Islet of Langerhans (tissue), 1 donor: ENCODE measurements around the gene WDFY4.

Experiments used
- FAIRE-seq: peaks from one replicate; lab custom pipeline; 2011; peaks lifted over from hg19 to GRCh38; lab: Jason Lieb, UNC

Gene WDFY4

GRCh38 chr10:48907730-48908129 is 223.1 kb downstream of the WDFY4 start:
- no peak for FAIRE-seq

GRCh38 chr10:48910548-48910947 is 225.9 kb downstream of the WDFY4 start:
- no peak for FAIRE-seq

GRCh38 chr10:48913674-48914073 is 229.0 kb downstream of the WDFY4 start:
- FAIRE-seq = no peak

- no peak for FAIRE-seq
These were observed 239.1 kb downstream of the WDFY4 start for GRCh38 chr10:48923748-48924147.

- no peak for FAIRE-seq
These were observed 240.3 kb downstream of the WDFY4 start for GRCh38 chr10:48924988-48925387.

GRCh38 chr10:48926255-48926654 is 241.6 kb downstream of the WDFY4 start:
- FAIRE-seq = no peak

GRCh38 chr10:48926764-48927540 is 242.3 kb downstream of the WDFY4 start:
- no peak for FAIRE-seq

- no peak for FAIRE-seq
These were observed 244.8 kb downstream of the WDFY4 start for GRCh38 chr10:48929413-48929990.

GRCh38 chr10:48931188-48931587 is 246.5 kb downstream of the WDFY4 start:
- no peak for FAIRE-seq

GRCh38 chr10:48932831-48933664 is 248.4 kb downstream of the WDFY4 start:
- no peak for FAIRE-seq

GRCh38 chr10:48934672-48935501 is 250.2 kb downstream of the WDFY4 start:
- no peak for FAIRE-seq

GRCh38 chr10:48935577-48935976 is 250.9 kb downstream of the WDFY4 start:
- FAIRE-seq = no peak

GRCh38 chr10:48937796-48938195 is 253.1 kb downstream of the WDFY4 start:
- no peak for FAIRE-seq

- no peak for FAIRE-seq
These were observed 253.6 kb downstream of the WDFY4 start for GRCh38 chr10:48938281-48938680.

GRCh38 chr10:48938990-48939536 is 254.4 kb downstream of the WDFY4 start:
- no peak for FAIRE-seq

GRCh38 chr10:48939790-48940325 is 255.2 kb downstream of the WDFY4 start, which contains the start of gene LRRC18:
LRRC18 (minus strand) TSS chr10:48939840; CDS start chr10:48914155, 25,685 bp downstream.
- no peak for FAIRE-seq

GRCh38 chr10:48940372-48940771 is 255.7 kb downstream of the WDFY4 start:
- no peak for FAIRE-seq

GRCh38 chr10:48940958-48941357 is 256.3 kb downstream of the WDFY4 start:
- no peak for FAIRE-seq

GRCh38 chr10:48941427-48942075 is 256.9 kb downstream of the WDFY4 start:
- no peak for FAIRE-seq

- FAIRE-seq = no peak
These were observed 258.4 kb downstream of the WDFY4 start for GRCh38 chr10:48943096-48943495.

GRCh38 chr10:48944171-48944570 is 259.5 kb downstream of the WDFY4 start:
- FAIRE-seq = no peak
